Activated CD8-positive, alpha-beta memory T cell treated with anti-CD3 and anti-CD28 coated beads, Interleukin-2, amount 50 U/mL, for 24 hours (primary cell): Measurements from ENCODE around the gene NCDN.

Source experiments
- DNase-seq: peaks from one replicate; pipeline ENCODE4 v3.0.0-alpha.2; 2020; ENCODE audit errors: extremely low read depth

Gene NCDN

DNA sequence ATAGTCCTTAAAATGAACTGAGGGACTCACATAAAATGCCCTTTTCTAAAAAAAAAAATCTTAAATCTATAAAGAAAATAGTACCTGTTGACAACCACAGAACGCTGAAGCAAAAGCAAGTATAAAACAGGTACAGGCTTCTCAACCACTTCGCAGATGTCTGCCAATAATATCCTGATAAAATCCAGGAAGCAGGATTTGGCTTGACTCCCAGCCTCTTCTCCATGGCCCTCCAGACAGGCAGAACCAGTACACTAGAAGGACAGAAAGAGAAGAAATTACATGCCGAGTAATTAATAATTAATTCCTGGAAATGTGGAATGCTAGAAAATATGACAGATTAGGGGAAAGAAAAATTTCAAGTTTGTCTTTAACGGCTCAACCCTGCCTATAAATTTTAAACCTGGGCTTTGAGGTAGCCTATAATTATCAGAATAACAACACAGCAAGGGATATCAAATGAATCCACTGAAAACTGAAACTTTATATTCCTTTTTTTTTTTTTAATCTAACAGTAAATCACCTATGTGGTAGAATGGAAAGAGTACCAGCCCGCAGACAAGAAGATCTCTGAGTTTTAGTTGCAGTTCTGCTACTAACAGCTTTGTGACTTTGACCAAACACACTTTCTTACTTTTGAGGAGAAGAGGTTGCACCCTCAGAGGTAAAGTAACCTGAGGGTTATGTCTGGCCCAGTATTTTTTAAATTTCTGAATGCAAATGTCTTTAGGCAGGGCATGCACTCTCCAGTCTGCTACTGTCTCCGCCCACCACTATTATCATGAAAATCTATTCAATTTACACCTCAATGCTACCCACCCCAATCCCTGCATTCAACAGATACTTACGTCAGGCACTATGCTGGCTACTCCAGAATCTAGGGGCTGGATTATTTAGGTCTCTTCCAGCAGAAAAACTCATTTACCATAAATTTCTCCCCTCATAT lies 3.1 kb upstream of the NCDN start:
- no peak for DNase-seq

DNA sequence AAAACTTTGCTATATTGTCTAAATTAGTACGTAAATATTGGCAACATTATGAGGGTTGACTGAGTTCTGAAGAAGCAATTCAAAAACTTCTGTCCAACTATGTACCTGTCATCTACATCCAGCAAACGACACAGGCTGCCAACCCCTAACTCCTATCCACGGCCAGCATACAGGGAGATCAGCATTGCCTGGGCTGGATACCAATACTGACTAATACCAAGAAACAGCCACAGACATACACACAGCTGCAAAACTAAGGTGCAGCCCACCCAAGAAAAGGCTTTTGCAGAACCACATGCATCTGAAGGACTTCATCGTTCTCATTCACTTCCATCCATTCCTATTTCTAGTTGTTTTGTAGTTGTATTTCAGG lies 2.4 kb upstream of the NCDN start:
- DNase-seq: no peak

DNA sequence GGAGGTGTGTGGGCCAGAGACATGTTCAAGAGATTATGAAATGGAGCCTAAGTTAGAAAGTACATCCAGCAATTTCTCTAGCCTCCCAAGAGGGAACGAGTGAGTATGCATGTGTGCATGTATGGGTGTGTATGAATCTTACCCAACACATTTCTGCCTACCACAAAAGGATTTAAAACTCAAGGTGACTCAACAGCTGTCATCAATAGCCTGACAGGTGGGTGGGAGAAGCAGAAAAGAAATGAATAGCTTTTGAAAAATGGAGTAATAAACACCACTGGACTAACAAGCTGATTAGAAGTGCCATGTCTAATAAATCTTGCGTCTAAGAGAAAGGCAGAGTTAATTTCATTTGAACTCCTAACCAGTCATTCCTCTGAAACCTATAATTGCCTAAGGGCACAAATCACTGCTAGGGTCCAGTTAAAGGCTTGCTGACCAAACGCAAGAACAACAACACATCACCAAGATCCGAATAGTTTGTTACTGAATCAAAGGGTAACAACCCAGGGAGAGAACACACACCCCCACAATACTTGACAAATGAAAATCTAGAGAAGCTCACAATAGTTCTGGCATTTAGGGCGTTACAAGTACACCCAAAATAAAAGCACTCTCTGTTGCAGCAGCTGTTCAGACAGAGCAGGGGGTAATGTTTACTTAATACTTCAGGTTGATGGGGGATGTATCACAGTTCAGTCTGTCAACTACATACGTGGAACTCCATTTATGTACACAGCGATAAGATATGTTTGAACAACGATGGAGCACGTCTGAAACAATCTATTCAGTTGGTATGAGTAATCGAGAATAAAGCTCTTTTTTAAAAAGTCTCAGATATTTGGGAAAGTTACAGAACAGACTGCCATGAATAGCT lies 1.8 kb upstream of the NCDN start:
- no peak for DNase-seq

DNA sequence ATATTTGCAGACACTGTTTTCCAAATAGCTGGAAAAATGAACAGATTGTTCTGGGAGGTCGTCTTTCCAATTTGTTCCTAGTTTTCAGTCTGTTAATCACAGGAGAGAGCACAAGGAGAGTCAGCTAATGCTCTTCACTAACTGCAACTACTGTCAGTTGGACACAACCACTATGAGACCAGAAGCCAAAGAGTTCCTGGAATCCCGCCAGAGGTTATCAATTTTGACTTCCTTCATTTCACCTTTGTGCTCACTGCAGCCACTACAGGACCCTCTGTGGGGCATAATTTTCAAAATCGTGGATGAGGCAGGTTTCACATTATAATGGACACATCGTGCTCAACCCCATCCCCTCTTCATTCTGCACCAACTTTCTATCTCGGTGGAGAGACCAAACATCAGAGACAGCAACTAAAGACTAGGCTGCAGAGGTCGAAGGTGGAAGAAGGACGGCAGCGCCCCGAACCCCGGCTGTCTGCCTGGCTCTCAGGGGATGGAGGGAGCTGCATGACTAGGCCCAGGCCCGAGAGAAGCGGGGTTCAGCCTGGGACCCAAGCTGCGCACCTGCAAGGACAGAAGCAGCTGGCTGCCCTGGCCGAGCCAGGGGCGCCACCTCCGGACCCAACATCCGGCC lies 998 bp upstream of the NCDN start:
- DNase-seq: no peak

DNA sequence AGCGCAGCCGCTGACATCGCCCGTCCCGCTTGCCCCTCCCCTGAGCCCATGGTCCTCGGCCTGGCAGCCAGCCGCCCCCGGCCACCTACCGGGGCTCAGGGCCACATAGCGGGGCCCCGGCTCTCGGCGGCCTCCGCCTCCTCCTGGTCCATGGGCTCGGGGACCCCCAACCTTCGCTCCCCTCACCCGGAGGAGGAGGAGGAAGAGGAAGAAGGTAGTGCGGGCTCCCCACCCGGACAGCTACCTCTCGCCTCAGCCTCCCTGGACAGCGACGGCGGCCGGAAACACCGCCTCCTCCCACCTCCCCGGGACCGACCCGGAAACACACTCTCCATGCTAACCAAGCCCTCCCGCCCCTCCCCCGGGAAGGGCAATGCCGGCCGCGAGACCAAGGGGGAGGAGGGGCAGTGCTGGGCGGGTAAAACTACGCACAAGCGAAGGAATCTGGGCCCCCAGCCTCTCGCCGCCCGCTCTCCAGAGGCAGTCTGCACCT lies 435 bp upstream of the NCDN start, which contains the start of gene KIAA0319L:
KIAA0319L (minus strand) TSS at position 286 of the 493 bp plus-strand sequence. CDS start 2,912 bp downstream, outside the sequence.
- DNase-seq: no peak

DNA sequence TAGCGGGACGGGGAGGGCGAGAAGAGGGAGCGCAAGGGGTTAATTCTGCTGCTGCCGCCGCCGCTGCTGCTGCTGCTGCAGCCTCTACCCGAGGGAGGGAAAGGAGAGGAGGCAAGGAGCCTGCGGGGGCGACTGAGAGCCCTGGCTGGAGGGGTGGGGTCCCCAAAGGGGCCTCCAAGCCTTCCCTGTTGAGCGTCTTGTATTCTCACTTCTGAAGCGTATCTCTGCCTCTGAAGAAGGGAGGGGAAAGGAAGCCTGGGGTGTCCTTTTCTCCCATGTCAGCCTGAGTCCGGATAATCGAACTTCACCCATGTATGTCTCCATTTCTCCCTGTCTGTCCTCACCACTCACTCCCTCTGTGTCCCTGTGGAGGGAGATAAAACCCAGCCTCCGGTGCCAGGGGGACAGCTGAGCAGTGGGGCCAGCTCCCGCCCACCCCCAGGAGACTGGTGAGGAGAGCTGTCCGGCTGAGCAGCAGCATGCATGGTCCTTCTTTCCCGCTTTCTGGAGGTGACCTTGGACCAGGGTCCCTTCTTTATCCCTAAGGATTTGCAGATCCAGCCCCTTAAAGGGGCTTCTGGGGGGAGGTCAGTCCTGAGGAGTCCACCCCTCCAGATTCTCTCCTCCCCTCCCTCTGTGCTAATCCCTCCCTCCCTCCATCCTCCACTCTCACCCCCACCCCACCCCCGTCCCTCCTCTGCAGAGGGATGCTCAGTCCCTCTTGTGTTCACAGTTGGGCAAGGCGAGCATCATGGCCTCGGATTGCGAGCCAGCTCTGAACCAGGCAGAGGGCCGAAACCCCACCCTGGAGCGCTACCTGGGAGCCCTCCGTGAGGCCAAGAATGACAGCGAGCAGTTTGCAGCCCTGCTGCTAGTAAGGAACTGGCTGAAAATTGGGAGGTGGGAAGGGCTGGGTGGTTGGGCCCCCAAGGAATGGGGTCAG lies 1.0 kb downstream of the NCDN start:
- DNase-seq: no peak

DNA sequence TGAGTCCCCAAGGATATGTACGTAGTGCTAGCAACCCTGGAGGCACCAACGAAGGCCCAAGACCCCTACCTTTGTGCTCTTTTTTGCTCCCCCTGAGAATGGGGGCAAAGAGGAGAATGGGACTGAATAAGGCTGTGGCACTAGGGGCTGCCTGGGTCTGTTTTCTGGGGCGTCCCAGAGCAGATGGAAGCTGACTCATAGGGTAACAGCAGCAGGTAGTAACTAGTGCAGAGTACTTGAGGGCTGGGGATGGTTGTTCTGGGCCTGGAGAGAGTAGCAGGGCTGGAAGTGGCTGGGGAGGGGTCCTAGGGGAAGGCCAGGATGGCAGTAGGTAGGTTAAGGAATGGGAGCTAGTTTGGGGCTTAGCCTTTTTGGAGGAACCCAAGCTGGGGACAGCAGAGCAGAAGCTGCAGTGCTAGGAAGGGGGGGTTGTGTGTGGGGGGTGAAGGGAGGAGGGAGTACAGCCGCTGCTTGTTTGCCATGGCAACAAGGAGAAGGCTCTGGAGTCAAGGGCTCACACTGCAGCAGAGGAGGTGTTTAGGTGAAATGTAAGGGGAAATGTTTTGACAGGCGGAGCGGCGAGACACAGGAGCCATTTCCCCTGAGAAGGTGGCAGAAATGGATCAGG lies 1.8 kb downstream of the NCDN start:
- no peak for DNase-seq

DNA sequence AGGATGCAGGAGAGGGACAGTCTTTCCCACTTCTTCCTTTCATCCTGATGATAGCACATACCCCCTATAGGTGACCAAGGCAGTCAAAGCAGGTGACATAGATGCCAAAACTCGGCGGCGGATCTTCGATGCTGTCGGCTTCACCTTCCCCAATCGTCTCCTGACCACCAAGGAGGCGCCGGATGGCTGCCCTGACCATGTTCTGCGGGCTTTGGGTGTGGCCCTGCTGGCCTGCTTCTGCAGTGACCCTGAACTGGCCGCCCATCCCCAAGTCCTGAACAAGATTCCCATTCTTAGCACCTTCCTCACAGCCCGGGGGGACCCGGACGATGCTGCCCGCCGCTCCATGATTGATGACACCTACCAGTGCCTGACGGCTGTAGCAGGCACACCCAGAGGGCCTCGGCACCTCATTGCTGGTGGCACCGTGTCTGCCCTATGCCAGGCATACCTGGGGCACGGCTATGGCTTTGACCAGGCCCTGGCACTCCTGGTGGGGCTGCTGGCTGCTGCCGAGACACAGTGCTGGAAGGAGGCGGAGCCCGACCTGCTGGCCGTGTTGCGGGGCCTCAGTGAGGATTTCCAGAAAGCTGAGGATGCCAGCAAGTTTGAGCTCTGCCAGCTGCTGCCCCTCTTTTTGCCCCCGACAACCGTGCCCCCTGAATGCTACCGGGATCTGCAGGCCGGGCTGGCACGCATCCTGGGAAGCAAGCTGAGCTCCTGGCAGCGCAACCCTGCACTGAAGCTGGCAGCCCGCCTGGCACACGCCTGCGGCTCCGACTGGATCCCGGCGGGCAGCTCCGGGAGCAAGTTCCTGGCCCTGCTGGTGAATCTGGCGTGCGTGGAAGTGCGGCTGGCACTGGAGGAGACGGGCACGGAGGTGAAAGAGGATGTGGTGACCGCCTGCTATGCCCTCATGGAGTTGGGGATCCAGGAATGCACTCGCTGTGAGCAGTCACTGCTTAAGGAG lies 2.9 kb downstream of the NCDN start:
- no peak for DNase-seq

DNA sequence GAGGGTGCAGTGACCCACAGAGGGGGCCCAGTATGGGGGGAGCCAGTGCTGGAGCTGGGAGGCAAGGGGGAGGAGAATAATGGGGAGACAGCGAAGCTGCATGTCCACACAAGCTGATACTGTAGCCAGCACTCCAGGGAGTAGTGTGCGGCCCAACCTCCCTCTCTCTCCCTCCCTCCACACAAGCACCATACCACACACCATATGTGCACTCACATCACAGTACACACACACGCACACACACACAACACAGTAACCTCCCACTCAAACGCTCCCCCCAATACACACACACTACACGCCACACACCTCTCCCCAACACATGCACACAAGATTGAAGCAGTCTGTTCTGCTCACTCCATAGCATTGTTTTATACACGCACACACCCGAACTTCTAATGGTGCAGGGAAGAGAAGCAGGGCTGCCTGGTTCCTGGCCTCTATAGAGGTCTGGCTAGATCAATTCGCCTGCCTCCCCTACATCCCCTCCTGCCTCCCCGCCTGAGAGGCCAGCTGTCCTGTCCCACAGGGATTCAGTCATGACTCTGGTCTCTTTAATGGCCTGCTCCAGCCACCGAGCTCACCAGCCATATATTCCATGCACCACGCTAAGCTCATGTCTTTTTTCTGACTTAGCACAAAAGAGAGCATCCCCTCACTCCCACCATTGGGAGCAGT lies 3.8 kb downstream of the NCDN start:
- DNase-seq: no peak

DNA sequence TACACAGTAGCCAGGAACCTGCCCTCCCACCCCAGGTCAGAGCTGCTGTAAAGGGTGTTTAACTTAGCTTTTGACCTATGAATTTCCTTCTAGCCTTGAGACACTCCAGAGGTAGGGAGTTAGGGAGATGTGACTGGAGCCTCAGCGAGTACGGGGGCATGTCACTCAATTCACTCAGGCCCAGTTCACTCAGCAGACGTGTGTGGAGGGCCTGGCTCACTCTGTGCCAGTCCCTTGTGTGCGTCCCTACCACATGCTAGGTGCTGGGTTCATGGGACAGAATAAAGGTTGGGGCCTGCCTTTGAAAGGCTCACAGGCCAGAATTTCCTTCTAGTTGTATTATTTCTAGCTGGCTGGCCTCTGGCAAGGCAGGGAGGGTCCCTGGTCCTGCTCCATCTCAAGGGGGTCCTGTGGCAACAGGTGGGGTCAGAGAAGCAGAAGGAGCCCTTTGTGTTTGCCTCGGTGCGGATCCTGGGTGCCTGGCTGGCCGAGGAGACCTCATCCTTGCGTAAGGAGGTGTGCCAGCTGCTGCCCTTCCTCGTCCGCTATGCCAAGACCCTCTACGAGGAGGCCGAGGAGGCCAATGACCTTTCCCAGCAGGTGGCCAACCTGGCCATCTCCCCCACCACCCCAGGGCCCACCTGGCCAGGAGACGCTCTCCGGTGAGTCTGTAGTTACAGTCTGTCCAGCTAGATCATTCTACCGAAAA lies 4.5 kb downstream of the NCDN start:
- DNase-seq: no peak

DNA sequence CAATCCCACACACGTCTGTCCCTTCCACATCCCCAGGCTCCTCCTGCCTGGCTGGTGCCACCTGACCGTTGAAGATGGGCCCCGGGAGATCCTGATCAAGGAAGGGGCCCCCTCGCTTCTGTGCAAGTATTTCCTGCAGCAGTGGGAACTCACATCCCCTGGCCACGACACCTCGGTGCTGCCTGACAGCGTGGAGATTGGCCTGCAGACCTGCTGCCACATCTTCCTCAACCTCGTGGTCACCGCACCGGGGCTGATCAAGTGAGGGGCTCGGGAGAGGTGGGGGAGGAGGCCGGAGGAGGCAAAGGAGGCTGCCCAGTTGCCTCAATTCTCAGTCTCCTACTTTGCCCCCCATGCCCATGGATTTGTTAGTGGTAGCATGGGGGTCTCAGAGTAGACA lies 5.6 kb downstream of the NCDN start:
- no peak for DNase-seq

DNA sequence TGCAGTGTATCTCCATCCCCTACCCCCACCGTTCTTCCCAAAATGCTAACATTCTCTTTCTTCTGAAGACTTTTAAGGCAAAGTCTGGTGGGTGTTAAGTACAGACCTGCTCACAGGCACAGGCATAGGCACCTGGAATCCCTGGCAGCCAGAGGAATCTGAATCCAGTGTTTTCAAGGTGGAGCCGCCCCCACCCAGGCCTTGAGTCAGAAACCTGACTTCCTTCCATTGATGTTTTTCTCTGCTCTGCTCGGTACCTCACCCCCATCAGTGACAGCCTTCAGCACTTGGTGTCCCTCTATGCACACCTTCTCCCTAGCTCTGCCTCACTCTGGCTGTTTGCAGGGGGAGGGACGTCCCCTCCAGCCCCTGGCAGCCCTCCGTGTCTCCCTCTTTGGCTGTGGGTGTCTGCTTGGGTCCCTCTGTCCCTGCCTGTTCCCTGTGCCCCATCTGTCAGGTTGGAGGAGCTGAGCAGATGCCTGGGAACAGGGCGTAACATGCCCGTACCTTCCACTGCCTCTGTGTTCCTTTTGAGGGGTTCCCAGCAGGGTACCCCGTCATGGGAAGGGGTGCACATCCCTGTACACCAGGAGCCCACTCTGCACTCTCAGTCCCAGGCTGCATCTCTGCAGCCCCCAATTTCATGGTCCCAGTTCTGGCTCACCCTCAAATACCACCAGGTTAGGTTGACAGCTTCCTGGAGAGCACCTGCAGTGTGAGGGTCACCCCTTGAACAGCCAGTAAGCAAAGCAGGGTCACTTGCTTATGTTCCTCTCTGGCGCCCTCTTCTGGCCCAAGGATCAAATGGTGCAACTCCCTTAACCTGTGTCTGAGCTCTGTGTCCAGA lies 6.7 kb downstream of the NCDN start:
- peak; percentile 63 for DNase-seq

DNA sequence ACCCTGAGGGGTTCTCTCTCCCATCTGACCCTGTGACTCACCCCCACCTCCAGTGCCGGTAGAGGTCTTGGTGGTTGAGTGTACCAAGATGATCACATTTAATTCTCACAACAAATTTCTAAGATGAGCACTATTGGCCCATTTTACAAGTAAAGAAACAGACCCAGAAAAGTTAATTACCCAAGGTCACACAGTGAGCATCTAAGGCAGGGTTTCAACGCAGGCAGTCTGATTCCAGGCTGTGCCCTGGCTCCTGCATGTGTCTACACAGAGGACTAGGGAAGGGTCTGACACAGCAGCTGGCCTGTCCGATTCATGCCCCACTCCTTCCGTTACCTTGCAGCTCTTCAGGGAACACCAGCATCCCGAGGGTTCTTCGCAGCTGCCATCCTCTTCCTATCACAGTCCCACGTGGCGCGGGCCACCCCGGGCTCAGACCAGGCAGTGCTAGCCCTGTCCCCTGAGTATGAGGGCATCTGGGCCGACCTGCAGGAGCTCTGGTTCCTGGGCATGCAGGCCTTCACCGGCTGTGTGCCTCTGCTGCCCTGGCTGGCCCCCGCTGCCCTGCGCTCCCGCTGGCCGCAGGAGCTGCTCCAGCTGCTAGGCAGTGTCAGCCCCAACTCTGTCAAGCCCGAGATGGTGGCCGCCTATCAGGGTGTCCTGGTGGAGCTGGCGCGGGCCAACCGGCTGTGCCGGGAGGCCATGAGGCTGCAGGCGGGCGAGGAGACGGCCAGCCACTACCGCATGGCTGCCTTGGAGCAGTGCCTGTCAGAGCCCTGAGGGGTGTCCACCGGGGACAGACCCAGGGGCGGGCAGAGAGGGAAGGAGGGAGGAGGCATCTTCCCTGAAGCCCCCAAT lies 7.5 kb downstream of the NCDN start:
- no peak for DNase-seq

DNA sequence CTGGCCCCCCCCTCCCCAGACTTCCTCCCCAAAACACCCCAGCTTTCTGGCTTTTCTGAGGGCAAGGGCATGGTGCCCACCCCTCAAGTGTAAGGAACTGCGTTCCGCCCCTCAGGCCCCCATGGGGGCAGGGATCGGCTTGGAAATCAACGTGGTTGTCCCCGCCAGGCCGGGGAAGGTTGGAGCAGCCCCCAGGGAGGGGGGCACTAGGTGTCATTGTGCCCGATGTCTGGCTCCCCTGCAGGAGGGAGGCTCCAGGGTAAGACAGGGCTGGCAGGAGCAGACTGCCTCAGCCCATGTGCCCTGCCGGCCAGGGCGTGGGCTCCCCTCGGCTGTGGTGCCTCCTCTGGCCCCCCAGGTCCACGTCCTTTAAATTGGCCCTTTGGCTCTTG lies 8.1 kb downstream of the NCDN start:
- DNase-seq: no peak

DNA sequence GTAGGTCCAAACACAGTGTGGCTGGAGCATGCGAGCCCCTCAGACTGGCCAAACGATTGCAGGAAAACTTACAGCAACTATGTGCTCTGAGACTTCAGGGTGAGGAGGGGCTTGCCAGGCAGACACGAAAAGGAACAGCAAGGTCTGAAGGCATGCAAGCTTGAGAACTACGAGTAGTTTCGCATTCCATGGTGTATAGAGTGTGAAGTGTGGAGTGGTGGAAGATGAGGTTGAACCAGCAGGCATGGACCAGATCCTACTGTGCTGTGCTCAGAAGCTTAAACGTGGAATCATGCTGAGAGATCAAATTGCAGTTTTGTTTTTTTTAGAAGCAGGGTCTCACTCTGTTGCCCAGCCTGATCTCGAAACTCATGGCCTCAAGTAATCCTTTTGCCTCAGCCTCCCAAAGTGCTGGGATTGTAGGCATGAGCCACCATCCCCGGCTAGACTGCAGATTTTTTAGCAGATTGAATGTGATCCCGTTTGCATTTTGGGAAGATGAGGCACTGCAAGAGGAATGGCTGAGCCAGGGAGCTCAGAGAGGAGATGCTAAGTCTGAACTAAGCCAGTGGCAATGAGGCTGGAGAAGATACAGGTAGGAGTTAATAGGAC lies 10.5 kb downstream of the NCDN start:
- no peak for DNase-seq

DNA sequence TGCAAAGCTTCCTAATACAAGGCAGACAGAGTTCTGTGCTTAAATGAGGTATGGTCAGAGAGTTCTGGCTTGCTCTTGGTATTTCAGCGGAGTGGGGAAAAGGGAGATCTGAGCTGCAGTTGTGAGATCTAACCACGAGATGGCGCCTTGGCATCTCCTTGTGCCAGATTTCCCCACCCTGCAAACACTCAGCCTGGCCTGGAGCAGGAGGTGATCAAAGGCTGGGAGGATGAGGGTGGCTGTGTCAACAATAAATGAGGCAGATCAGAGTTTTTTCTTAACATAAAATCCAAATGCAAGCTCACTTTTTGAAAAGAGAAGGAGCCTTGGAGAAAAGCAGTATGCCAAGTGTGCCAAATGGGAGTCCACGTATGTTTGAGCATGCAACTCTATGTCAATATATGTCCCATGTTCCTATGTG lies 11.4 kb downstream of the NCDN start:
- DNase-seq: peak; percentile 32
